IPS-NIHi7 (cell line): ENCODE measurements around the gene PANK4.
"Not testable (repeated sequence)": the region's sequence is repeated elsewhere in the genome, so short reads cannot be mapped to it uniquely, and the experiment has no call there.

Experiments
- DNase-seq: peaks from one replicate; pipeline ENCODE4 v3.0.0; 2012; ENCODE audit warnings: mixed read lengths; ENCODE audit errors: extremely low spot score

Gene PANK4

DNA sequence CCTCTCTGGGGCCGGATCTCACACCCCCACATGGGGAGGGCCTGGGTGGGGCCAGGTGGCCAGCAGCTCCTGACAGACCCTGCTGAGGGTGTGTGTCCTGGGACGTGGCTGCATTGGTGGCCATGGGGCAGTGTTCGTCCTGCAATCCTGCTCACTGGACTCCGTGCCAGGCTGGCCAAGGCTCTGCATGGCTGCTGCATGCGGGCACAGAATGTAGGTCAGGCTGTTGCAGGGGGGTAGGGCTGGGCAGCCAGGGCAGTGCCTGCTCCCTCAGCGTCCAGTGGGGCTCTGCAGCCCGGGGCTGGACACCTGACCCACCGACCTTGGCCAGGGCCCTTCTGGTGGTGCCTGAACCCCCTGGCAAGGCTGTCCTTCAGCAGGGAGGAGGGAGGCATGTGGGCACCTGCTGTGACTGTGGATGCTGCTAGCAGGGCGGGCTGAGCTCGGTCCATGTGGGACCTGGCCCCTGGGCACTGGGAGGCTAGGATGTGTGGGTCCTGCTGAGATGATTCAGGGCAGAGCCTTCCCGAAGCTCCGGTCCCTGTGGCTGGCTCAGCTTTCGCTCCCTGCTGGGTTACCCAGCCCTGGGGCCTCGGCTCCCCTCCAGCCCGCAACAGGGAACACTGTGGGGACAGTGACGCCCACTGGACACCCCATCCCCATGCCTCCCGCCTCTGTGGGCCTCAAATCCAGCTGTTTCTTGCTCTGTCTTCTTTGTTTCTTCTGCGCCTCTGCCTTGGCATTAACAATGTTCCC, 65.2 kb downstream of the PANK4 start:
- no peak for DNase-seq

- DNase-seq = no peak
Observed at GRCh38 chr1:2460203-2460602, 66.2 kb downstream of the PANK4 start.

GRCh38 chr1:2459757-2460156, 66.6 kb downstream of the PANK4 start:
- DNase-seq = no peak

DNA sequence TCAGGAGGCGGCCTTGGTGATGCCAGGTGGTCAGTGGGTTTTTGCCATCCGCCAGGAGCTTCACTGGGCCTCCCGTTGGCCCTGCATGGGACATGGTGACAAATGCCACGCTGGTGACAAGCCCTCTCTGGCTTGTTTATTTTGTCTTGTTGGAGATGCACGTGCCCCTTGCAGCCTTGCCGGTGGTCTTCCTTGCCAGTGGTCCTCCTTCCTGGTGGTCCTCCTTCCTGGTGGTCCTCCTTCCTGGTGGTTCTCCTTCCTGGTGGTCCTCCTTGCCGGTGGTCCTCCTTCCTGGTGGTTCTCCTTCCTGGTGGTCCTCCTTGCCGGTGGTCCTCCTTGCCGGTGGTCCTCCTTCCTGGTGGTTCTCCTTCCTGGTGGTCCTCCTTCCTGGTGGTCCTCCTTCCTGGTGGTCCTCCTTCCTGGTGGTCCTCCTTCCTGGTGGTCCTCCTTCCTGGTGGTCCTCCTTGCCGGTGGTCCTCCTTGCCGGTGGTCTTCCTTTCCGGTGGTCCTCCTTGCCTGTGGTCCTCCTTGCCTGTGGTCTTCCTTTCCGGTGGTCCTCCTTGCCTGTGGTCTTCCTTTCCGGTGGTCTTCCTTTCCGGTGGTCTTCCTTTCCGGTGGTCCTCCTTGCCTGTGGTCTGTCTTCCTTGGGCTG, 67.2 kb downstream of the PANK4 start:
- not testable (repeated sequence) for DNase-seq

GRCh38 chr1:2458687-2459086, 67.7 kb downstream of the PANK4 start:
- DNase-seq = no peak
